Measurements from ENCODE around the gene LHX6. TPM values are rescaled to one million over a fixed set of nuclear protein-coding genes. Genes with fewer than 3 reads are reported as not detected.
A peak's percentile ranks its signal among the peaks of the same experiment; 100 is the strongest.

The LHX6 gene
- total RNA-seq, 2 experiments from 2014 or later: not detected

- peaks cover 27% of the 10 kb centered on the region for H3K4me1 Mint-ChIP-seq
- peaks cover 10% of the 10 kb centered on the region for H3K27me3 Mint-ChIP-seq
- peak overlapping the region; percentile 0 for H3K4me3 Mint-ChIP-seq
- peaks cover 3% of the 10 kb centered on the region for H3K36me3 Mint-ChIP-seq
- H3K9me3 Mint-ChIP-seq: peaks cover 5% of the 10 kb centered on the region
- H3K27ac Mint-ChIP-seq: no peak overlapping the region
- DNase-seq (no peak), ATAC-seq (ENCODE audit: low read depth) (no peak)
- POLR2A ChIA-PET: interaction anchor here (0.7 to 1.0 kb wide), 2 partner anchors 56 to 639 kb away, joined by 3 read pairs; no protein-coding TSS in a partner anchor
These were observed 70.6 kb downstream of the LHX6 start for GRCh38 chr9:122158202-122158601.

DNA sequence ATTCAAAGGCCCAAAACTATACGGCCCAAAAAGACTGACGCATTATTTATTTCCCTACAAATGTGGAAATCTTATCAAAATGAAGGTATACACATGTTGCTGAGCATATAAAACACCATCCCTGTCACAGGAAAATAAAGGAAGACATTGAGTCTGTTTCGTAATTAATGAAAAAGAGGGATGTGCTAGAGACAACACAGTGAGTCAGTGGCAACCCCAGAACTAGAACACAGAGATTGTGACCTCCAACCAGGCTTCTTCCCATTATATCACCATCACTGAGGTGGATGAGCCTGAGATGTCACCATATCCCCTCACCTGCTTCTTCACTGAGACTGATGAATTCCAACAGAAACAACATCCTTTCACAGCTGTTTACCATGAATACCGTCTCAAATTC lies 73.0 kb downstream of the LHX6 start:
- Mint-ChIP-seq H3K4me3 (no peak overlapping the region), H3K27me3 (peaks cover 5% of the 10 kb centered on the region), H3K9me3 (no peaks in the 10 kb centered on the region), H3K27ac (no peak overlapping the region), H3K4me1 (peaks cover 30% of the 10 kb centered on the region), H3K36me3 (peaks cover 7% of the 10 kb centered on the region)
- POLR2A ChIA-PET: no interaction called here
- no peak for DNase-seq
- ATAC-seq (ENCODE audit: low read depth): no peak

Other genes starting within 250 kb of the LHX6 start
- gene TTLL11, start 135.6 kb downstream of the LHX6 start, total RNA-seq: 1 to 10 TPM; 3.9 to 4.1 TPM
- 10 to 100 TPM; 32.5 to 36.7 TPM for gene NDUFA8, start 69.2 kb downstream of the LHX6 start, total RNA-seq
- gene MORN5, start 69.0 kb downstream of the LHX6 start, total RNA-seq: not detected
- gene RBM18, start 35.9 kb upstream of the LHX6 start, total RNA-seq: 10 to 100 TPM; 20.9 to 23.4 TPM
- 10 to 100 TPM; 28.4 to 29.0 TPM for gene MRRF, start 35.9 kb upstream of the LHX6 start, total RNA-seq
- gene PTGS1, start 142.1 kb upstream of the LHX6 start, total RNA-seq: 1 to 10 TPM in 1 of 2 experiments, under 1 TPM in 1; 0.96 to 1.6 TPM
- not detected for gene OR1J1, start 249.0 kb upstream of the LHX6 start, total RNA-seq

All from activated naive CD8-positive, alpha-beta T cell treated with anti-CD3 and anti-CD28 coated beads, Interleukin-2, amount 10 ng/mL, durations not matched to agents 7 days and 5 days (primary cell).